A673 (cell line): ENCODE data around the gene DIPK1C. TPM values are rescaled to one million over a fixed set of nuclear protein-coding genes. Genes with fewer than 3 reads are reported as not detected.

Source experiments
- BruUV-seq: library from RNA; stranded (reverse); fragments of 400-500 nt; replicated peaks from 2 replicates; lab custom pipeline; 2021; lab: Mats Ljungman, UMichigan
- CTCF ChIA-PET: fragments of 300-600 bp; sonication (Branson Sonifier 250); formaldehyde crosslinking; loops from one replicate; lab custom pipeline; 2022; ENCODE audit warnings: antibody characterized with exemption; lab: Charles Lee
- POLR2A ChIA-PET: fragments of 300-600 bp; sonication (Branson Sonifier 250); formaldehyde crosslinking; loops from one replicate; lab custom pipeline; 2022; ENCODE audit warnings: antibody characterized with exemption; ENCODE audit not compliant: low non-redundant PET; lab: Charles Lee
- DNase-seq: peaks from one replicate; pipeline ENCODE4 v3.0.0-alpha.2; 2015; ENCODE audit warnings: low spot score
- H3K27ac ChIP-seq: fragments of 200-600 bp; sonication (generic); 2 replicates; pipeline ENCODE4 v1.5.1; 2016; ENCODE audit warnings: mixed run types, low read depth, mild to moderate bottlenecking, mixed read lengths, antibody characterized with exemption, low read length; ENCODE audit not compliant: poor library complexity, severe bottlenecking
- H3K27me3 ChIP-seq: fragments of 200-600 bp; sonication (generic); replicated peaks from 2 replicates; pipeline ENCODE4 v1.6.1; 2017; ENCODE audit warnings: mixed run types, low read depth, mild to moderate bottlenecking, mixed read lengths, antibody characterized with exemption, low read length; ENCODE audit not compliant: insufficient read depth, poor library complexity
- H3K36me3 ChIP-seq: fragments of 200-600 bp; sonication (generic); 2 replicates; pipeline ENCODE4 v1.6.1; 2016; ENCODE audit warnings: mixed run types, mild to moderate bottlenecking, mixed read lengths, antibody characterized with exemption, low read length; ENCODE audit not compliant: insufficient read depth, poor library complexity, severe bottlenecking
- H3K4me1 ChIP-seq: fragments of 200-600 bp; sonication (generic); 2 replicates; pipeline ENCODE4 v1.6.1; 2017; ENCODE audit warnings: mixed run types, mild to moderate bottlenecking, mixed read lengths, antibody characterized with exemption, low read length; ENCODE audit not compliant: insufficient read depth, poor library complexity, severe bottlenecking
- H3K4me3 ChIP-seq: fragments of 200-600 bp; sonication (generic); 2 replicates; pipeline ENCODE4 v1.5.1; 2016; ENCODE audit warnings: low read depth, mixed run types, mild to moderate bottlenecking, mixed read lengths, low read length; ENCODE audit not compliant: poor library complexity, severe bottlenecking
- H3K9me3 ChIP-seq: fragments of 200-600 bp; sonication (generic); 2 replicates; pipeline ENCODE4 v1.6.1; 2016; ENCODE audit warnings: mixed run types, low read depth, mild to moderate bottlenecking, mixed read lengths, antibody characterized with exemption, low read length; ENCODE audit not compliant: poor library complexity, severe bottlenecking
- EZH2 ChIP-seq: fragments of 200-600 bp; sonication (generic); IDR thresholded peaks from 2 replicates; pipeline ENCODE4 v1.6.1; 2017; ENCODE audit warnings: borderline replicate concordance, low read depth, mild to moderate bottlenecking, mixed read lengths, antibody characterized with exemption, low read length; ENCODE audit not compliant: poor library complexity, severe bottlenecking
- intact Hi-C: fragments of 100-400 bp; cut with micrococcal nuclease; formaldehyde crosslinking; loops from one replicate; pipeline ENCODE4 v1.10.0; 2022; ENCODE audit not compliant: unreplicated experiment
- total RNA-seq: library from RNA; stranded (reverse); gene quantifications from 2 replicates; pipeline ENCODE4 v1.2.3, GENCODE V29; 2021
- TF ChIP-seq, protein P1 (sequence below): fragments of 300-800, 200-600 bp; sonication (generic); conservative IDR thresholded peaks from 2 replicates; pipeline ENCODE4 v1.5.1; 2017; ENCODE audit warnings: low read depth, mild to moderate bottlenecking, antibody characterized with exemption, low read length, moderate library complexity, mixed read lengths

DIPK1C gene
- total RNA-seq, 1 experiment from 2014 or later: not detected

- BruUV-seq: no TSS peak
These were observed 42.1 kb downstream of the DIPK1C start for GRCh38 chr18:74414953-74415515.

DNA sequence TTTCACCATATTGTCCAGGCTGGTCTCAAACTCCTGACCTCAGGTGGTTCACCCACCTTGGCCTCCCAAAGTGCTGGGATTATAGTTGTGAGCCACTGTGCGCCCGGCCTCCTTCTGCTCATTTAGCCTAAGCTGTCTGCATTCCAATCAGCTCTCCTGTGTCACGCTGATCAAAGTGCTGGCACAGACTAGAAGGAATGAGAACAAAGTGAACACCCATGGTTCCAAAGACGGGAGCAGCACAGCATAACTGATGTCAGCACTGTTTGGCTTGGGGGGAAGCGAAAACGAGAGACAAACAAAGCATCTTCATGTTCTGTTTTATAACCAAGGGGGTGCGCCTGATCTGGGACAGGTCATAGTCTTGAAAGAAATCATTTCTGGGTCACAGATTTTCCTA, 43.3 kb downstream of the DIPK1C start:
- Histone ChIP-seq H3K27ac (no peak overlapping the region), H3K4me3 (no peak overlapping the region), H3K27me3 (no peaks in the 10 kb centered on the region), H3K9me3 (no peaks in the 10 kb centered on the region), H3K36me3 (no peaks in the 10 kb centered on the region), H3K4me1 (peaks cover 17% of the 10 kb centered on the region)
- no TSS peak for BruUV-seq
- DNase-seq: no peak
- ChIA-PET POLR2A (no interaction called here), CTCF (no interaction called here)
- intact Hi-C loops: no loop called here
- TF ChIP-seq EZH2: no peak
- TF ChIP-seq, protein P1, sequence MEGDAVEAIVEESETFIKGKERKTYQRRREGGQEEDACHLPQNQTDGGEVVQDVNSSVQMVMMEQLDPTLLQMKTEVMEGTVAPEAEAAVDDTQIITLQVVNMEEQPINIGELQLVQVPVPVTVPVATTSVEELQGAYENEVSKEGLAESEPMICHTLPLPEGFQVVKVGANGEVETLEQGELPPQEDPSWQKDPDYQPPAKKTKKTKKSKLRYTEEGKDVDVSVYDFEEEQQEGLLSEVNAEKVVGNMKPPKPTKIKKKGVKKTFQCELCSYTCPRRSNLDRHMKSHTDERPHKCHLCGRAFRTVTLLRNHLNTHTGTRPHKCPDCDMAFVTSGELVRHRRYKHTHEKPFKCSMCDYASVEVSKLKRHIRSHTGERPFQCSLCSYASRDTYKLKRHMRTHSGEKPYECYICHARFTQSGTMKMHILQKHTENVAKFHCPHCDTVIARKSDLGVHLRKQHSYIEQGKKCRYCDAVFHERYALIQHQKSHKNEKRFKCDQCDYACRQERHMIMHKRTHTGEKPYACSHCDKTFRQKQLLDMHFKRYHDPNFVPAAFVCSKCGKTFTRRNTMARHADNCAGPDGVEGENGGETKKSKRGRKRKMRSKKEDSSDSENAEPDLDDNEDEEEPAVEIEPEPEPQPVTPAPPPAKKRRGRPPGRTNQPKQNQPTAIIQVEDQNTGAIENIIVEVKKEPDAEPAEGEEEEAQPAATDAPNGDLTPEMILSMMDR: no peak

More at GRCh38 chr18:74414953-74415515, 42.1 kb downstream of the DIPK1C start:
- no peak for DNase-seq
- no peaks in the 10 kb centered on the region for H3K27me3 ChIP-seq
- no peaks in the 10 kb centered on the region for H3K36me3 ChIP-seq
- intact Hi-C loops: no loop called here
- peaks cover 17% of the 10 kb centered on the region for H3K4me1 ChIP-seq
- H3K27ac ChIP-seq: no peak overlapping the region
- CTCF ChIA-PET: no interaction called here
- TF ChIP-seq EZH2: no peak
- TF ChIP-seq, protein P1: no peak
- no peak overlapping the region for H3K4me3 ChIP-seq
- POLR2A ChIA-PET: no interaction called here
- no peaks in the 10 kb centered on the region for H3K9me3 ChIP-seq

- no TSS peak for BruUV-seq
- peaks cover 2% of the 10 kb centered on the region for H3K4me1 ChIP-seq
- no peak for DNase-seq
- H3K9me3 ChIP-seq: no peaks in the 10 kb centered on the region
- TF ChIP-seq EZH2: no peak
- ChIA-PET POLR2A (no interaction called here), CTCF (no interaction called here)
- H3K27ac ChIP-seq: no peak overlapping the region
- no peaks in the 10 kb centered on the region for H3K36me3 ChIP-seq
- no peaks in the 10 kb centered on the region for H3K27me3 ChIP-seq
- intact Hi-C loops: no loop called here
- H3K4me3 ChIP-seq: no peak overlapping the region
These were observed 44.8 kb downstream of the DIPK1C start for GRCh38 chr18:74412116-74412880.

DNA sequence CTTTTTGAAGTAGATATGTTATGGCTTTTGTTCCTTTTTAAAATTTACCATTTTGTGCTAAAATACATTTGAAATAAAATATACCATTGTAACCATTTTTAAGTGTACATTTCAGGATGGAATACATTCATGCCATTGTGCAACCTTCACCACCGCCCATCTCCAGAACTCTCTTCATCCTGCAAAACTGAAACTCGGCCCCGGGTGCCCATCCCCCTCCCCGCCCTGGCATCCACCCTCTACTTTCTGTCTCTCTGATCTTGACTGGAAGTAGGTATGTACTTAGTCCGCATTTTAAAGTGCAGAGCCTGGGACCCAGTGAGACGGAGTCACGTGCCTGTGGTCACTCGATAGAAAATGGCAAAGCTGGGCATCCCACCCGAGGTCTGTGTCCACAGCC, 45.6 kb downstream of the DIPK1C start:
- TF ChIP-seq EZH2: no peak
- TF ChIP-seq, protein P1: no peak
- Histone ChIP-seq H3K4me3 (no peak overlapping the region), H3K27ac (no peak overlapping the region), H3K9me3 (no peaks in the 10 kb centered on the region), H3K4me1 (no peaks in the 10 kb centered on the region), H3K27me3 (peaks cover 1% of the 10 kb centered on the region), H3K36me3 (no peaks in the 10 kb centered on the region)
- no TSS peak for BruUV-seq
- POLR2A ChIA-PET: no interaction called here
- no peak for DNase-seq
- intact Hi-C loops: no loop called here
- CTCF ChIA-PET: no interaction called here
